H9 (cell line): ENCODE data around the gene MAP6. TPM values are rescaled to one million over a fixed set of nuclear protein-coding genes. Genes with fewer than 3 reads are reported as not detected.

Source experiments
- DNase-seq: peaks from one replicate; pipeline ENCODE4 v3.0.0-alpha.2; 2017
- H2AFZ ChIP-seq: one replicate; pipeline ENCODE4 v1.6.1; 2013; ENCODE audit warnings: mild to moderate bottlenecking, low read length, control low read depth, moderate library complexity
- H2AK5ac ChIP-seq: 2 replicates; pipeline ENCODE4 v1.6.1; 2013; ENCODE audit warnings: low read length, control low read depth, mixed read lengths; ENCODE audit not compliant: insufficient read length
- H2BK120ac ChIP-seq: one replicate; pipeline ENCODE4 v1.6.1; 2013; ENCODE audit warnings: low read depth, mild to moderate bottlenecking, low read length, control low read depth, inconsistent platforms; ENCODE audit not compliant: poor library complexity, severe bottlenecking
- H2BK12ac ChIP-seq: 2 replicates; pipeline ENCODE4 v1.6.1; 2013; ENCODE audit warnings: low read length, control low read depth, mixed read lengths, low read depth; ENCODE audit not compliant: insufficient read length
- H2BK15ac ChIP-seq: 2 replicates; pipeline ENCODE4 v1.6.1; 2013; ENCODE audit warnings: low read depth, low read length, control low read depth
- H2BK20ac ChIP-seq: one replicate; pipeline ENCODE4 v1.6.1; 2013; ENCODE audit warnings: low read depth, mild to moderate bottlenecking, low read length, control low read depth, inconsistent platforms; ENCODE audit not compliant: poor library complexity, severe bottlenecking
- H2BK5ac ChIP-seq: 2 replicates; pipeline ENCODE4 v1.6.1; 2013; ENCODE audit warnings: low read length, control low read depth, mixed read lengths; ENCODE audit not compliant: insufficient read length
- H3K14ac ChIP-seq: 2 replicates; pipeline ENCODE4 v1.6.1; 2013; ENCODE audit warnings: low read length, control low read depth; ENCODE audit not compliant: insufficient read depth
- H3K18ac ChIP-seq: 2 replicates; pipeline ENCODE4 v1.6.1; 2013; ENCODE audit warnings: low read depth, mild to moderate bottlenecking, mixed read lengths, low read length, control low read depth; ENCODE audit not compliant: insufficient read length
- H3K23ac ChIP-seq: 2 replicates; pipeline ENCODE4 v1.6.1; 2013; ENCODE audit warnings: low read length, control low read depth, mixed read lengths, low read depth; ENCODE audit not compliant: insufficient read length
- H3K23me2 ChIP-seq: 2 replicates; pipeline ENCODE4 v1.6.1; 2013; ENCODE audit warnings: low read depth, mild to moderate bottlenecking, mixed read lengths, low read length, control low read depth; ENCODE audit not compliant: insufficient read length, poor library complexity, severe bottlenecking
- H3K27ac ChIP-seq: 2 replicates; pipeline ENCODE4 v1.5.1; 2013; ENCODE audit warnings: low read length, control low read depth, mixed read lengths, low read depth; ENCODE audit not compliant: insufficient read length
- H3K27me3 ChIP-seq: 2 replicates; pipeline ENCODE4 v1.6.1; 2013; ENCODE audit warnings: low read length, control low read depth, inconsistent platforms; ENCODE audit not compliant: insufficient read depth
- H3K4ac ChIP-seq: 2 replicates; pipeline ENCODE4 v1.6.1; 2013; ENCODE audit warnings: low read depth, mild to moderate bottlenecking, control low read depth, inconsistent platforms, low read length, moderate library complexity
- H3K4me1 ChIP-seq: 2 replicates; pipeline ENCODE4 v1.6.1; 2013; ENCODE audit warnings: low read length, control low read depth, inconsistent platforms; ENCODE audit not compliant: insufficient read depth
- H3K4me2 ChIP-seq: 2 replicates; pipeline ENCODE4 v1.6.1; 2013; ENCODE audit warnings: low read length, control low read depth, mixed read lengths; ENCODE audit not compliant: insufficient read length, insufficient read depth
- H3K56ac ChIP-seq: 2 replicates; pipeline ENCODE4 v1.6.1; 2013; ENCODE audit warnings: low read depth, mild to moderate bottlenecking, mixed read lengths, low read length, control low read depth; ENCODE audit not compliant: insufficient read length
- H3K79me1 ChIP-seq: 2 replicates; pipeline ENCODE4 v1.6.1; 2013; ENCODE audit warnings: low read depth, mild to moderate bottlenecking, moderate library complexity, low read length, control low read depth, inconsistent platforms; ENCODE audit not compliant: insufficient read depth, poor library complexity, severe bottlenecking
- H3K79me2 ChIP-seq: 2 replicates; pipeline ENCODE4 v1.6.1; 2013; ENCODE audit warnings: low read length, control low read depth, inconsistent platforms; ENCODE audit not compliant: insufficient read depth
- H3K9ac ChIP-seq: 2 replicates; pipeline ENCODE4 v1.6.1; 2013; ENCODE audit warnings: low read length, control low read depth, mixed read lengths; ENCODE audit not compliant: insufficient read length; ENCODE audit errors: extremely low read depth
- H3K9me3 ChIP-seq: one replicate; pipeline ENCODE4 v1.6.1; 2013; ENCODE audit warnings: low read depth, low read length, inconsistent platforms; ENCODE audit not compliant: control insufficient read depth
- H3T11ph ChIP-seq: one replicate; pipeline ENCODE4 v1.6.1; 2013; ENCODE audit warnings: mild to moderate bottlenecking, low read length, control low read depth, inconsistent platforms
- H4K20me1 ChIP-seq: one replicate; pipeline ENCODE4 v1.6.1; 2013; ENCODE audit not compliant: control insufficient read depth, insufficient read length, insufficient read depth
- H4K5ac ChIP-seq: 2 replicates; pipeline ENCODE4 v1.6.1; 2013; ENCODE audit warnings: low read depth, mild to moderate bottlenecking, mixed read lengths, low read length, control low read depth; ENCODE audit not compliant: insufficient read length
- H4K8ac ChIP-seq: replicated peaks from 2 replicates; pipeline ENCODE4 v1.6.1; 2013; ENCODE audit warnings: low read length, control low read depth, mixed read lengths, low read depth; ENCODE audit not compliant: insufficient read length
- H4K91ac ChIP-seq: 2 replicates; pipeline ENCODE4 v1.6.1; 2013; ENCODE audit warnings: low read depth, mild to moderate bottlenecking, moderate library complexity, mixed read lengths, low read length, control low read depth; ENCODE audit not compliant: insufficient read length
- H3K27ac Mint-ChIP-seq, 3 experiments: 2 replicates in 2 of 3; 3 replicates in 1 of 3; pipeline ENCODE4 v1.8.0; 2020 to 2021; ENCODE audit warnings: mixed read lengths in 3 of 3, mild to moderate bottlenecking in 1 of 3, moderate library complexity in 1 of 3
- H3K27me3 Mint-ChIP-seq: 2 replicates; pipeline ENCODE4 v1.8.0; 2021; ENCODE audit warnings: low read depth, mild to moderate bottlenecking, moderate library complexity, mixed read lengths
- H3K36me3 Mint-ChIP-seq, 3 experiments: 2 replicates in 2 of 3; 3 replicates in 1 of 3; pipeline ENCODE4 v1.8.0; 2020 to 2021; ENCODE audit warnings: low read depth in 3 of 3, mixed read lengths in 3 of 3; ENCODE audit not compliant: insufficient read depth in 1 of 3
- H3K4me1 Mint-ChIP-seq, 2 experiments: 2 replicates each; pipeline ENCODE4 v1.8.0; 2020; ENCODE audit warnings: mixed read lengths in 2 of 2
- H3K4me3 Mint-ChIP-seq, 2 experiments: 2 replicates in 1 of 2; 3 replicates in 1 of 2; pipeline ENCODE4 v1.8.0; 2020 to 2021; ENCODE audit warnings: mild to moderate bottlenecking in 2 of 2, mixed read lengths in 2 of 2, moderate library complexity in 1 of 2
- H3K9me3 Mint-ChIP-seq, 2 experiments: 2 replicates in 1 of 2; 3 replicates in 1 of 2; pipeline ENCODE4 v1.8.0; 2020; ENCODE audit warnings: mild to moderate bottlenecking in 2 of 2, mixed read lengths in 2 of 2, moderate library complexity in 1 of 2
- CTCF ChIP-seq: fragments of 200-600 bp; sonication (generic); conservative IDR thresholded peaks from 3 replicates; pipeline ENCODE4 v1.8.0; 2021; ENCODE audit warnings: antibody characterized with exemption, mild to moderate bottlenecking
- WGBS: extraction: QIAGEN DNeasy Blood & Tissue Kit; methylation state at CpG from one replicate; pipeline ENCODE4 v1.1.7; 2013; ENCODE audit warnings: missing lambda C conversion rate, low lambda C conversion rate, mixed read lengths; ENCODE audit not compliant: insufficient read length; ENCODE audit errors: extremely low coverage; 5-methylcytosine and 5-hydroxymethylcytosine counted together
- total RNA-seq: library from RNA; stranded (reverse); gene quantifications from 2 replicates; pipeline ENCODE4 v1.2.1, GENCODE V29; 2021

The MAP6 gene
- total RNA-seq, 1 experiment from 2014 or later: 0.77 TPM

DNA sequence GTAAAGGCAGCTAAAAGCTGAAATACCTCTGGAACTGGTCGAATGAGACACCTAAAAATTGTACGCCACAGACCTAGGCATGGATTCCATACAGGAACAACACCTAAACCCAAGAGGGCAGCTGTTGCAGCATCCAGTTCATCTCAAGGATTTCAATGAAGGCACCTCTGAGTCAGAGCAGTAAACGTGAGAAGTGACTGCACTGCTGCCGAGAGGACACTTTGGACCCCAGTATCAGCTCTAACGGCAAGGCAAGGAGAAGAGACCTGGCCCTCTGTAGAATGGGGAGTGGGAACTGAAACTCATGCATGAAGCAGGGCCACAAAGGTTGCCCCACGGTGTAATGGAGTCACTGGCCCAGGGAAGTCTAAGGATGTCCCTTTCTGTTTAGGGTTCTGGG, 23.9 kb downstream of the MAP6 start:
- Histone ChIP-seq H3K79me1 (no peaks in the 10 kb centered on the region), H2BK12ac (no peak overlapping the region), H4K91ac (no peak overlapping the region), H2BK20ac (no peak overlapping the region), H4K8ac (no peak overlapping the region), H3K4ac (no peak overlapping the region), H4K20me1 (no peaks in the 10 kb centered on the region), H3K23ac (no peak overlapping the region), H3K18ac (no peak overlapping the region), H2BK15ac (no peak overlapping the region), H2AK5ac (no peak overlapping the region), H2BK120ac (no peak overlapping the region), H4K5ac (no peak overlapping the region), H3K27me3 (no peaks in the 10 kb centered on the region), H3K27ac (no peak overlapping the region), H2AFZ (no peak overlapping the region), H2BK5ac (no peak overlapping the region), H3K14ac (no peak overlapping the region), H3K56ac (no peak overlapping the region), H3K9ac (no peak overlapping the region), H3K23me2 (no peaks in the 10 kb centered on the region), H3T11ph (no peak overlapping the region), H3K9me3 (no peaks in the 10 kb centered on the region), H3K4me1 (no peaks in the 10 kb centered on the region), H3K79me2 (no peaks in the 10 kb centered on the region), H3K4me2 (no peak overlapping the region)
- H3K4me1 Mint-ChIP-seq: peaks cover 6 to 19% of the 10 kb centered on the region in 2 experiments
- H3K36me3 Mint-ChIP-seq: no peaks in the 10 kb centered on the region
- H3K4me3 Mint-ChIP-seq: no peak overlapping the region
- no CpG with 5 or more reads among the region's 6 CpGs for WGBS
- H3K27ac Mint-ChIP-seq: no peak overlapping the region
- no peak for TF ChIP-seq CTCF
- H3K9me3 Mint-ChIP-seq: no peaks in the 10 kb centered on the region
- no peak for DNase-seq
- no peaks in the 10 kb centered on the region for H3K27me3 Mint-ChIP-seq
